Nephron progenitor cell (in vitro differentiated cells): ENCODE results near the gene CLCA1.

Source experiments
- DNase-seq: peaks from one replicate; pipeline ENCODE4 v3.0.0; 2021
- H3K27ac Mint-ChIP-seq: 2 replicates; pipeline ENCODE4 v1.8.0; 2021; ENCODE audit warnings: mild to moderate bottlenecking, moderate library complexity, mixed read lengths
- H3K27me3 Mint-ChIP-seq: 2 replicates; pipeline ENCODE4 v1.8.0; 2021; ENCODE audit warnings: mild to moderate bottlenecking, low read depth, mixed read lengths; ENCODE audit not compliant: poor library complexity
- H3K36me3 Mint-ChIP-seq: 2 replicates; pipeline ENCODE4 v1.8.0; 2021; ENCODE audit warnings: low read depth, mixed read lengths
- H3K4me1 Mint-ChIP-seq: 2 replicates; pipeline ENCODE4 v1.8.0; 2021; ENCODE audit warnings: mixed read lengths
- H3K4me3 Mint-ChIP-seq: 2 replicates; pipeline ENCODE4 v1.8.0; 2021; ENCODE audit warnings: mild to moderate bottlenecking, moderate library complexity, mixed read lengths
- H3K9me3 Mint-ChIP-seq: 2 replicates; pipeline ENCODE4 v1.8.0; 2021; ENCODE audit warnings: mild to moderate bottlenecking, moderate library complexity, mixed read lengths
- CTCF ChIP-seq: fragments of 200-600 bp; sonication (generic); IDR thresholded peaks from 2 replicates; pipeline ENCODE4 v1.5.0; 2021; ENCODE audit warnings: antibody characterized with exemption

The CLCA1 gene

GRCh38 chr1:86489242-86489878 lies 20.6 kb downstream of the CLCA1 start:
- no peak for DNase-seq
- Mint-ChIP-seq H3K4me3 (no peak overlapping the region), H3K36me3 (no peaks in the 10 kb centered on the region), H3K27ac (no peak overlapping the region), H3K9me3 (no peaks in the 10 kb centered on the region), H3K4me1 (no peaks in the 10 kb centered on the region), H3K27me3 (peaks cover 6% of the 10 kb centered on the region)
- TF ChIP-seq CTCF, result no peak

- no peak overlapping the region for H3K4me3 Mint-ChIP-seq
- H3K27me3 Mint-ChIP-seq, result peaks cover 3% of the 10 kb centered on the region
- no peak overlapping the region for H3K27ac Mint-ChIP-seq
- no peaks in the 10 kb centered on the region for H3K36me3 Mint-ChIP-seq
- H3K4me1 Mint-ChIP-seq, result no peaks in the 10 kb centered on the region
- DNase-seq, result no peak
- H3K9me3 Mint-ChIP-seq, result no peaks in the 10 kb centered on the region
- no peak for TF ChIP-seq CTCF
Observed at GRCh38 chr1:86491171-86491950, 22.6 kb downstream of the CLCA1 start.

GRCh38 chr1:86498281-86498680 lies 29.6 kb downstream of the CLCA1 start:
- H3K9me3 Mint-ChIP-seq, result no peaks in the 10 kb centered on the region
- H3K27ac Mint-ChIP-seq, result no peak overlapping the region
- H3K4me1 Mint-ChIP-seq, result peaks cover 15% of the 10 kb centered on the region
- no peak for TF ChIP-seq CTCF
- DNase-seq, result no peak
- no peaks in the 10 kb centered on the region for H3K36me3 Mint-ChIP-seq
- H3K4me3 Mint-ChIP-seq, result no peak overlapping the region
- H3K27me3 Mint-ChIP-seq, result peaks cover 12% of the 10 kb centered on the region

GRCh38 chr1:86499987-86500593 lies 31.4 kb downstream of the CLCA1 start:
- DNase-seq, result no peak
- H3K4me1 Mint-ChIP-seq, result peaks cover 25% of the 10 kb centered on the region
- no peak overlapping the region for H3K27ac Mint-ChIP-seq
- H3K4me3 Mint-ChIP-seq, result no peak overlapping the region
- no peaks in the 10 kb centered on the region for H3K9me3 Mint-ChIP-seq
- no peaks in the 10 kb centered on the region for H3K36me3 Mint-ChIP-seq
- peak; percentile 94 for TF ChIP-seq CTCF
- peaks cover 17% of the 10 kb centered on the region for H3K27me3 Mint-ChIP-seq

GRCh38 chr1:86500714-86501113 lies 32.0 kb downstream of the CLCA1 start:
- H3K9me3 Mint-ChIP-seq, result no peaks in the 10 kb centered on the region
- no peaks in the 10 kb centered on the region for H3K36me3 Mint-ChIP-seq
- no peak overlapping the region for H3K4me3 Mint-ChIP-seq
- no peak for DNase-seq
- TF ChIP-seq CTCF, result no peak
- H3K4me1 Mint-ChIP-seq, result peaks cover 25% of the 10 kb centered on the region
- peaks cover 19% of the 10 kb centered on the region for H3K27me3 Mint-ChIP-seq
- no peak overlapping the region for H3K27ac Mint-ChIP-seq
